Smooth muscle cell (in vitro differentiated cells): ENCODE results near the gene ZNF562. TPM values are rescaled to one million over a fixed set of nuclear protein-coding genes. Genes with fewer than 3 reads are reported as not detected.

Experiments
- DNase-seq: peaks from one replicate; lab custom pipeline; 2025; ENCODE audit not compliant: unreplicated experiment; lab: John Stamatoyannopoulos, UW
- H2AFZ ChIP-seq: fragments of 200-600 bp; sonication (generic); 2 replicates; pipeline ENCODE4 v1.6.0; 2016; ENCODE audit warnings: antibody characterized with exemption, low read depth, mild to moderate bottlenecking
- H3F3A ChIP-seq: fragments of 200-600 bp; sonication (generic); 2 replicates; pipeline ENCODE4 v1.6.0; 2017; ENCODE audit warnings: antibody characterized with exemption, low read depth
- H3K27ac ChIP-seq: fragments of 200-600 bp; sonication (generic); 2 replicates; pipeline ENCODE4 v1.5.1; 2016; ENCODE audit warnings: low read depth, mild to moderate bottlenecking
- H3K27me3 ChIP-seq: fragments of 200-600 bp; sonication (generic); 2 replicates; pipeline ENCODE4 v1.6.1; 2016; ENCODE audit warnings: low read depth, mild to moderate bottlenecking
- H3K36me3 ChIP-seq: fragments of 200-600 bp; sonication (generic); 2 replicates; pipeline ENCODE4 v1.5.1; 2016; ENCODE audit warnings: low read depth
- H3K4me1 ChIP-seq: fragments of 200-600 bp; sonication (generic); 2 replicates; pipeline ENCODE4 v1.5.1; 2016; ENCODE audit warnings: low read depth
- H3K4me2 ChIP-seq: fragments of 200-600 bp; sonication (generic); 2 replicates; pipeline ENCODE4 v1.6.0; 2016; ENCODE audit warnings: mild to moderate bottlenecking
- H3K4me3 ChIP-seq: fragments of 200-600 bp; sonication (generic); 2 replicates; pipeline ENCODE4 v1.5.1; 2016; ENCODE audit warnings: mild to moderate bottlenecking
- H3K79me2 ChIP-seq: fragments of 200-600 bp; sonication (generic); 2 replicates; pipeline ENCODE4 v1.6.0; 2016; ENCODE audit warnings: low read depth, mild to moderate bottlenecking
- H3K9ac ChIP-seq: fragments of 200-600 bp; sonication (generic); 2 replicates; pipeline ENCODE4 v1.6.0; 2016; ENCODE audit warnings: low read depth
- H3K9me3 ChIP-seq: fragments of 200-600 bp; sonication (generic); replicated peaks from 2 replicates; pipeline ENCODE4 v1.5.1; 2016; ENCODE audit warnings: low read depth
- H4K20me1 ChIP-seq: fragments of 200-600 bp; sonication (generic); 2 replicates; pipeline ENCODE4 v1.6.0; 2016; ENCODE audit warnings: low read depth
- WGBS: methylation state at CpG from one replicate; pipeline ENCODE4 v1.1.7; 2016; ENCODE audit warnings: low lambda C conversion rate; 5-methylcytosine and 5-hydroxymethylcytosine counted together
- polyA plus RNA-seq: library from polyadenylated mRNA; unstranded; fragments of >200 nt; fragmentation: Nextera tagmentation; extraction: Ambion mirVana; gene quantifications from 2 replicates; pipeline ENCODE4 v1.2.1, GENCODE V29; 2016
- total RNA-seq: library from RNA; depleted of rRNA; stranded (reverse); fragments of >200 nt; gene quantifications from 2 replicates; pipeline ENCODE4 v1.2.3, GENCODE V29; 2014
- TF ChIP-seq, protein P1 (sequence below): fragments of 200-600 bp; sonication (generic); IDR thresholded peaks from 2 replicates; pipeline ENCODE4 v1.5.1; 2017; ENCODE audit warnings: borderline replicate concordance, mild to moderate bottlenecking, antibody characterized with exemption; ENCODE audit not compliant: insufficient read depth, poor library complexity, severe bottlenecking

ZNF562 gene
- total and polyA plus RNA-seq, 2 experiments from 2014 or later = 0.36 to 0.86 TPM

- WGBS = under 1% methylated on average over 16 of the region's 16 CpGs
- Histone ChIP-seq H3K36me3 (peaks cover 23% of the 10 kb centered on the region), H3K4me3 (peak overlapping the region; percentile 88), H3K79me2 (peaks cover 54% of the 10 kb centered on the region), H3K27ac (peak overlapping the region; percentile 96), H4K20me1 (peaks cover 3% of the 10 kb centered on the region), H3K9ac (peak overlapping the region; percentile 89), H3F3A (peaks cover 8% of the 10 kb centered on the region), H3K4me1 (peaks cover 19% of the 10 kb centered on the region), H3K27me3 (no peaks in the 10 kb centered on the region), H3K9me3 (peaks cover 5% of the 10 kb centered on the region), H2AFZ (peak overlapping the region; percentile 87), H3K4me2 (peak overlapping the region; percentile 91)
- TF ChIP-seq, protein P1, sequence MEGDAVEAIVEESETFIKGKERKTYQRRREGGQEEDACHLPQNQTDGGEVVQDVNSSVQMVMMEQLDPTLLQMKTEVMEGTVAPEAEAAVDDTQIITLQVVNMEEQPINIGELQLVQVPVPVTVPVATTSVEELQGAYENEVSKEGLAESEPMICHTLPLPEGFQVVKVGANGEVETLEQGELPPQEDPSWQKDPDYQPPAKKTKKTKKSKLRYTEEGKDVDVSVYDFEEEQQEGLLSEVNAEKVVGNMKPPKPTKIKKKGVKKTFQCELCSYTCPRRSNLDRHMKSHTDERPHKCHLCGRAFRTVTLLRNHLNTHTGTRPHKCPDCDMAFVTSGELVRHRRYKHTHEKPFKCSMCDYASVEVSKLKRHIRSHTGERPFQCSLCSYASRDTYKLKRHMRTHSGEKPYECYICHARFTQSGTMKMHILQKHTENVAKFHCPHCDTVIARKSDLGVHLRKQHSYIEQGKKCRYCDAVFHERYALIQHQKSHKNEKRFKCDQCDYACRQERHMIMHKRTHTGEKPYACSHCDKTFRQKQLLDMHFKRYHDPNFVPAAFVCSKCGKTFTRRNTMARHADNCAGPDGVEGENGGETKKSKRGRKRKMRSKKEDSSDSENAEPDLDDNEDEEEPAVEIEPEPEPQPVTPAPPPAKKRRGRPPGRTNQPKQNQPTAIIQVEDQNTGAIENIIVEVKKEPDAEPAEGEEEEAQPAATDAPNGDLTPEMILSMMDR = no peak
- no peak for DNase-seq
These were observed 54.1 kb downstream of the ZNF562 start for GRCh38 chr19:9620842-9621155.

GRCh38 chr19:9615844-9616243 lies 59.1 kb downstream of the ZNF562 start:
- Histone ChIP-seq H3K36me3 (peaks cover 70% of the 10 kb centered on the region), H2AFZ (no peak overlapping the region), H3F3A (no peaks in the 10 kb centered on the region)

GRCh38 chr19:9610484-9611113 lies 64.3 kb downstream of the ZNF562 start:
- Histone ChIP-seq H3K4me3 (no peak overlapping the region), H3K4me2 (no peak overlapping the region), H3K27me3 (no peaks in the 10 kb centered on the region), H3K9ac (no peak overlapping the region), H3K36me3 (peaks cover 72% of the 10 kb centered on the region), H3K79me2 (no peaks in the 10 kb centered on the region), H3K9me3 (peaks cover 45% of the 10 kb centered on the region), H3K4me1 (no peaks in the 10 kb centered on the region), H3F3A (peaks cover 9% of the 10 kb centered on the region), H3K27ac (no peak overlapping the region), H2AFZ (no peak overlapping the region), H4K20me1 (no peaks in the 10 kb centered on the region)
- TF ChIP-seq, protein P1 = no peak
- DNase-seq = no peak
- WGBS = 98% methylated on average over 2 of the region's 2 CpGs

More at GRCh38 chr19:9615844-9616243, 59.1 kb downstream of the ZNF562 start:
- peaks cover 37% of the 10 kb centered on the region for H3K79me2 ChIP-seq
- H3K9ac ChIP-seq = no peak overlapping the region
- no peak overlapping the region for H3K27ac ChIP-seq
- no peak overlapping the region for H3K4me3 ChIP-seq
- DNase-seq = no peak
- TF ChIP-seq, protein P1 = no peak
- H4K20me1 ChIP-seq = peaks cover 3% of the 10 kb centered on the region
- no peak overlapping the region for H3K4me2 ChIP-seq
- H3K9me3 ChIP-seq = peaks cover 30% of the 10 kb centered on the region
- H3K27me3 ChIP-seq = no peaks in the 10 kb centered on the region
- peaks cover 7% of the 10 kb centered on the region for H3K4me1 ChIP-seq

DNA sequence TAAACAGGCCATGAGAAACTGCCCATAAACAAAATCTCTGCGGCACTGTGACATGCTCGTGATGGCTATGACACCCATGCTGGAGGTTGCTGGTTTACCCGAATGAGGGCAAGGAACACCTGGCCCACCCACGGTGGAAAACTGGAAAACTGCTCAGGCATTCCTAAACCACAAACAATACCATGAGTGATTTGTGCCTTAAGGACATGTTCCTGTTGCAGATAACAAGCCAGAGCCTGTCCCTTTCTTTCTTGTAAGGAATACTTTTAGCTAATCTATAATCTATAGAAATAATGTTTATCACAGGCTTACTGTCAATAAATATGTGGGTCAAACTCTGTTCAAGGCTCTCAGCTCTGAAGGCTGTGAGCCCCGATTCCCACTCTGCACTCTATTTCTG lies 66.0 kb downstream of the ZNF562 start:
- WGBS = 89% methylated on average over 5 of the region's 5 CpGs
- H3K9me3 ChIP-seq = peaks cover 42% of the 10 kb centered on the region
- no peaks in the 10 kb centered on the region for H3K27me3 ChIP-seq
- no peaks in the 10 kb centered on the region for H3K79me2 ChIP-seq
- H3F3A ChIP-seq = peaks cover 9% of the 10 kb centered on the region
- H4K20me1 ChIP-seq = no peaks in the 10 kb centered on the region
- H3K27ac ChIP-seq = no peak overlapping the region
- no peaks in the 10 kb centered on the region for H3K4me1 ChIP-seq
- no peak overlapping the region for H3K4me3 ChIP-seq
- no peak for DNase-seq
- no peak overlapping the region for H2AFZ ChIP-seq
- H3K9ac ChIP-seq = no peak overlapping the region
- TF ChIP-seq, protein P1 = no peak
- peaks cover 57% of the 10 kb centered on the region for H3K36me3 ChIP-seq
- H3K4me2 ChIP-seq = no peak overlapping the region
